ENCODE results near the gene KIF24.

GRCh38 chr9:34318163-34318790, 10.8 kb downstream of the KIF24 start:
- no peak for TF ChIP-seq CTCF (conservative IDR thresholded peaks at IDR 0.05; ENCODE audit: low read length)
- no peak for TF ChIP-seq EZH2phosphoT487 (IDR thresholded peaks at IDR 0.05; ENCODE audit: borderline replicate concordance, low read depth, low read length)

Measured in OCI-LY7 (cell line).